Measurements from ENCODE around the gene NUDT6.

The NUDT6 gene

GRCh38 chr4:122966201-122966600 lies 43.8 kb upstream of the NUDT6 start:
- Histone ChIP-seq H3K9ac (ENCODE audit: low read length) (no peak overlapping the region), H3K9me2 (ENCODE audit: low read depth, low read length) (no peaks in the 10 kb centered on the region), H3K9me3 (ENCODE audit: low read length) (no peaks in the 10 kb centered on the region), H2AFZ (ENCODE audit: low read length) (no peak overlapping the region), H3K27ac (ENCODE audit: low read depth, low read length, poor library complexity, severe bottlenecking) (no peak overlapping the region), H3F3A (ENCODE audit: insufficient read depth, low read length) (no peaks in the 10 kb centered on the region; the same call in 1 of the 2 replicates), H3K4me2 (ENCODE audit: low read length) (no peak overlapping the region), H4K20me1 (ENCODE audit: insufficient read depth, low read length) (no peaks in the 10 kb centered on the region), H3K36me3 (ENCODE audit: insufficient read depth, low read length) (no peaks in the 10 kb centered on the region), H3K4me3 (ENCODE audit: low read depth, low read length, poor library complexity, severe bottlenecking) (no peak overlapping the region), H3K79me2 (ENCODE audit: insufficient read depth, low read length) (no peaks in the 10 kb centered on the region), H3K27me3 (ENCODE audit: insufficient read depth, low read length) (no peaks in the 10 kb centered on the region), H3K4me1 (ENCODE audit: insufficient read depth, low read length, severe bottlenecking) (no peaks in the 10 kb centered on the region)
- no peak for TF ChIP-seq EZH2 (IDR thresholded peaks at IDR 0.05; ENCODE audit: borderline replicate concordance, low read length)
- TF ChIP-seq CTCF (IDR thresholded peaks at IDR 0.05; ENCODE audit: low read length): no peak

- TF ChIP-seq EZH2 (IDR thresholded peaks at IDR 0.05; ENCODE audit: borderline replicate concordance, low read length) (no peak), CTCF (IDR thresholded peaks at IDR 0.05; ENCODE audit: low read length) (no peak)
- H2AFZ ChIP-seq (ENCODE audit: low read length): no peak overlapping the region
- no peaks in the 10 kb centered on the region for H3K4me1 ChIP-seq (ENCODE audit: insufficient read depth, low read length, severe bottlenecking)
- no peak overlapping the region for H3K4me2 ChIP-seq (ENCODE audit: low read length)
- H3K79me2 ChIP-seq (ENCODE audit: insufficient read depth, low read length): no peaks in the 10 kb centered on the region
- H3K9me2 ChIP-seq (ENCODE audit: low read depth, low read length): no peaks in the 10 kb centered on the region
- no peak overlapping the region for H3K27ac ChIP-seq (ENCODE audit: low read depth, low read length, poor library complexity, severe bottlenecking)
- no peak overlapping the region for H3K4me3 ChIP-seq (ENCODE audit: low read depth, low read length, poor library complexity, severe bottlenecking)
- H4K20me1 ChIP-seq (ENCODE audit: insufficient read depth, low read length): no peaks in the 10 kb centered on the region
- no peaks in the 10 kb centered on the region for H3K9me3 ChIP-seq (ENCODE audit: low read length)
- H3K36me3 ChIP-seq (ENCODE audit: insufficient read depth, low read length): peaks cover 6% of the 10 kb centered on the region; the same call in 1 of the 2 replicates
- no peaks in the 10 kb centered on the region for H3F3A ChIP-seq (ENCODE audit: insufficient read depth, low read length)
- H3K9ac ChIP-seq (ENCODE audit: low read length): no peak overlapping the region
- H3K27me3 ChIP-seq (ENCODE audit: insufficient read depth, low read length): no peaks in the 10 kb centered on the region
Observed at GRCh38 chr4:122963216-122963615, 40.8 kb upstream of the NUDT6 start.

DNA sequence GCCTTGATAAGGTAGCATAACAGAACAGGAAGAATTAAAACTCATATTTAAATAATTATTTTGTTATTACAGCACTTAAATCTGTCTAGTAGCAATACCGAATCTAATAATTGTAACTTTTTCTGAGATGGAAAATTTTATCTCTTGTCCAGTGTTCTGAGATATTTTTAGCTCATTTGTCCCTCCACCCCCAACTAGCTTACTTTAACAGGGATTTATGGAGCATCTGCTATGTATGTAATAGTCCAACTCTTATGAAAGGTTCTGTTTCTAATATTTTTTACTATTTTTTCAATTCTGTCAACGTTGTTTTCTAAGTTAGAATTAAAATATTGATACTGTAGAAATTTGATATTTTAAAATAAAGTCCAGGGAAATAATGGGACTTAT lies 38.2 kb upstream of the NUDT6 start:
- Histone ChIP-seq H3K27me3 (ENCODE audit: insufficient read depth, low read length) (no peaks in the 10 kb centered on the region), H3K27ac (ENCODE audit: low read depth, low read length, poor library complexity, severe bottlenecking) (no peak overlapping the region), H2AFZ (ENCODE audit: low read length) (no peak overlapping the region), H3K4me2 (ENCODE audit: low read length) (no peak overlapping the region), H4K20me1 (ENCODE audit: insufficient read depth, low read length) (no peaks in the 10 kb centered on the region), H3K9me2 (ENCODE audit: low read depth, low read length) (no peaks in the 10 kb centered on the region), H3K4me1 (ENCODE audit: insufficient read depth, low read length, severe bottlenecking) (no peaks in the 10 kb centered on the region), H3K36me3 (ENCODE audit: insufficient read depth, low read length) (peaks cover 9% of the 10 kb centered on the region; the same call in 1 of the 2 replicates), H3K9me3 (ENCODE audit: low read length) (no peaks in the 10 kb centered on the region), H3F3A (ENCODE audit: insufficient read depth, low read length) (no peaks in the 10 kb centered on the region), H3K9ac (ENCODE audit: low read length) (no peak overlapping the region), H3K79me2 (ENCODE audit: insufficient read depth, low read length) (no peaks in the 10 kb centered on the region), H3K4me3 (ENCODE audit: low read depth, low read length, poor library complexity, severe bottlenecking) (no peak overlapping the region)
- TF ChIP-seq CTCF (IDR thresholded peaks at IDR 0.05; ENCODE audit: low read length) (no peak), EZH2 (IDR thresholded peaks at IDR 0.05; ENCODE audit: borderline replicate concordance, low read length) (no peak)
